ENCODE measurements around the gene FSIP2. TPM values are rescaled to one million over a fixed set of nuclear protein-coding genes. Genes with fewer than 3 reads are reported as not detected.
"Not testable (repeated sequence)": the region's sequence is repeated elsewhere in the genome, so short reads cannot be mapped to it uniquely, and the experiment has no call there.

FSIP2 gene
- total RNA-seq, 1 experiment from 2014 or later: not detected

DNA sequence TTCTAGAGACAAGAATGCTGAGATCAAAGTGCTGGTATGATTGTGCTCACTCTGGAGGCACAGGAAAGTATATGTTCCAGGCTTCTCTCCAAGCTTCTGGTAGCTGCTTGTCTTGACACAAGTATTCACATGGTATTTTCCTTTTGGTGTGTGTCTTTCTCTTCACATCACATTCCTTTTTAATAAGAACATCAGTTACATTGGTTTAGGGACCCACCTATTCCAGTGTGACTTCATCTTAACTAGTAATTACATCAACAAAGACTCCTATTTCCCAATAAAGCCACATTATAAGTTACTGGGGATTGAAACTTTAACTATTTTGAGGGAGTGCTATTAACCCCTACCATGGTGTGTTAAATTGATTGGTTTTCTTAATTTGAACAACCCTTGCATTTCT is 119.1 kb downstream of the FSIP2 start:
- no peaks in the 10 kb centered on the region for H3K36me3 ChIP-seq (ENCODE audit: insufficient read depth, low read length)
- H3K9me2 ChIP-seq (replicated peaks; ENCODE audit: insufficient read depth, low read length): no peaks in the 10 kb centered on the region
- DNase-seq: no peak
- no peak overlapping the region for H3K27ac ChIP-seq (ENCODE audit: low read length)
- no peaks in the 10 kb centered on the region for H4K20me1 ChIP-seq (ENCODE audit: insufficient read depth, low read depth, low read length)
- H3K27me3 ChIP-seq (ENCODE audit: low read length): no peaks in the 10 kb centered on the region
- no peak overlapping the region for H3K4me3 ChIP-seq (ENCODE audit: low read length)
- H2AFZ ChIP-seq (ENCODE audit: low read length): no peak overlapping the region
- no peaks in the 10 kb centered on the region for H3K79me2 ChIP-seq (ENCODE audit: low read length)
- no peak overlapping the region for H3K4me2 ChIP-seq (ENCODE audit: low read depth, low read length, poor library complexity, severe bottlenecking)
- H3K9ac ChIP-seq (ENCODE audit: low read length): no peak overlapping the region
- H3K9me3 ChIP-seq (ENCODE audit: low read length): peaks cover 19% of the 10 kb centered on the region; the same call in 1 of the 2 replicates
- no peaks in the 10 kb centered on the region for H3K4me1 ChIP-seq (ENCODE audit: low read length)

DNA sequence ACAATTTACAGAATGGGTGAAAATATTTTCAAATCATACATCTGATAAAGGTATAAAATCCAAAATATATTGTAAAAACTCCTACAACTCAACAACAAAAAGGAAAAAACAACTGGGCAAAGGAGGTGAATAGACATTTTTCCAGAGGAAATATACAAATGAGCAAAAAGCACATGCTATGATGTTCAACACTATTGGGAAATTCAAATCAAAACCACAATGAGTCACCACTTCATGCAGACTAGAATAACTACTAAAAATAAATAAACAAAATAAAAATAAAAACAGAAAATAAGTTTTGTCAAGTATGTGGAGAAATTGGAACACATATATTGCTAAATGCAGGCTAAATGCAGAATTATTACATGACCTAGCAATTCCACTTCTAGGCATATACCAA is 120.9 kb downstream of the FSIP2 start:
- no peaks in the 10 kb centered on the region for H4K20me1 ChIP-seq (ENCODE audit: insufficient read depth, low read depth, low read length)

DNA sequence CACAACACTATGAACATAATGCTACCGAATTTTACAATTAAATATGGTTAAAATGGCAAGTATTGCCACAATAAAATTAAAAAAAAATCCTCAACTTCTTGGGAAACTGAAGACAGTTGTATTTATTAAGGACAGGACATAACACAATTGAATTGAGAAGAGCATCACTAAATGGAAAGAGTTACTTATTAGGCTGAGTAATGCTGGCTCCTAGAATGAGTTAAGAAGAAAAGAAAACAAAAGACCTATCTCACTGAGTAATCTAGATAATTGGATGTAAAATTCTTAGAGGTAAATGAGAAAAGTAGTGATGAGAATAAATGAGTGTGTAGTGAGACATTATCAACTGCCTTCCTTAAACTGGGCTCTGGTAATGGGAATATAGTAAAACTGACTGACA is 121.7 kb downstream of the FSIP2 start:
- Histone ChIP-seq H3K9ac (ENCODE audit: low read length) (no peak overlapping the region), H3K27me3 (ENCODE audit: low read length) (no peaks in the 10 kb centered on the region), H3K36me3 (ENCODE audit: insufficient read depth, low read length) (no peaks in the 10 kb centered on the region), H3K4me2 (ENCODE audit: low read depth, low read length, poor library complexity, severe bottlenecking) (no peak overlapping the region), H3K4me3 (ENCODE audit: low read length) (no peak overlapping the region), H3K9me2 (replicated peaks; ENCODE audit: insufficient read depth, low read length) (no peaks in the 10 kb centered on the region), H3K4me1 (ENCODE audit: low read length) (no peaks in the 10 kb centered on the region), H2AFZ (ENCODE audit: low read length) (no peak overlapping the region), H3K79me2 (ENCODE audit: low read length) (no peaks in the 10 kb centered on the region), H4K20me1 (ENCODE audit: insufficient read depth, low read depth, low read length) (no peaks in the 10 kb centered on the region), H3K9me3 (ENCODE audit: low read length) (peaks cover 14% of the 10 kb centered on the region; the same call in 1 of the 2 replicates), H3K27ac (ENCODE audit: low read length) (no peak overlapping the region)
- no peak for DNase-seq

More for the DNA sequence above, 120.9 kb downstream of the FSIP2 start:
- Histone ChIP-seq H3K27ac (ENCODE audit: low read length) (no peak overlapping the region), H3K79me2 (ENCODE audit: low read length) (no peaks in the 10 kb centered on the region), H3K9me3 (ENCODE audit: low read length) (peaks cover 17% of the 10 kb centered on the region; the same call in 1 of the 2 replicates), H3K9ac (ENCODE audit: low read length) (no peak overlapping the region), H3K4me1 (ENCODE audit: low read length) (no peaks in the 10 kb centered on the region), H2AFZ (ENCODE audit: low read length) (no peak overlapping the region), H3K27me3 (ENCODE audit: low read length) (no peaks in the 10 kb centered on the region), H3K4me3 (ENCODE audit: low read length) (no peak overlapping the region), H3K4me2 (ENCODE audit: low read depth, low read length, poor library complexity, severe bottlenecking) (no peak overlapping the region), H3K36me3 (ENCODE audit: insufficient read depth, low read length) (no peaks in the 10 kb centered on the region), H3K9me2 (replicated peaks; ENCODE audit: insufficient read depth, low read length) (no peaks in the 10 kb centered on the region)
- DNase-seq: no peak

DNA sequence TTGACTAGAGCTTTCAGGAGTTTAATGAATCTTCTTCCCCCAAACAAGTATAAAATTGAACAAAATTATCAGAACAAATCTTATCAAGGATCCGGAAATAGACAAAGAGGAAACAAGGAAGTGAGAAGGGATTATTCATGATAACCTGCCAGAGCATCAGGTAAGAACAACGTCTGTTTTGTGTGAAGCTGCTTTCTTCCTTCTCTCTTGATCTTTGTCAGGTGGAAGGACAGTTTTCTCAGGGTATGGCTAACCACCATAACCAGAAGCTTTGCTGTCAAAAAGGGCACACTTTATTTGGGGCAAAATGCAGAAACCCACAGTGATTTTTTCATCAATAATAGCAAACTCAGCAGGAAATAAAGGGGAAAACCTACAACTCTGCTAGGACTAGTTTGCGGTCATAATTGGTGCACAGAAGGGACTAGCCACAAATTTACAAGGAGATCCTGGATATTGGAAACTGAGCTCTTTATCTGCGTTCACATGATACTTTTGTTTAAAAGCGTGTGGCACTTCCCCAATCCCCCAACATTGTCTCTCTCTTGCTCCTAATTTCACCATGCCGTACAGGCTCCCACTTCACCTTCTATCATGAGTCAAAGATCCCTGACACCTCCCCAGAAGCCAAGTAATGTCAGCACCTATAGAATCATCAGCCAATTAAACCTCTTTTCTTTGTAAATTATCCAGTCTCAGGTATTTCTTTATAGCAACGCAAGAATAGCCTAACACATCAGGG is 124.2 kb downstream of the FSIP2 start:
- Histone ChIP-seq H4K20me1 (ENCODE audit: insufficient read depth, low read depth, low read length) (no peaks in the 10 kb centered on the region), H2AFZ (ENCODE audit: low read length) (no peak overlapping the region), H3K36me3 (ENCODE audit: insufficient read depth, low read length) (no peaks in the 10 kb centered on the region), H3K9me2 (replicated peaks; ENCODE audit: insufficient read depth, low read length) (no peaks in the 10 kb centered on the region), H3K27ac (ENCODE audit: low read length) (no peak overlapping the region), H3K79me2 (ENCODE audit: low read length) (no peaks in the 10 kb centered on the region), H3K4me1 (ENCODE audit: low read length) (no peaks in the 10 kb centered on the region), H3K27me3 (ENCODE audit: low read length) (no peaks in the 10 kb centered on the region), H3K9ac (ENCODE audit: low read length) (no peak overlapping the region), H3K4me3 (ENCODE audit: low read length) (no peak overlapping the region), H3K4me2 (ENCODE audit: low read depth, low read length, poor library complexity, severe bottlenecking) (no peak overlapping the region), H3K9me3 (ENCODE audit: low read length) (peaks cover 7% of the 10 kb centered on the region; the same call in 1 of the 2 replicates)
- no peak for DNase-seq

DNA sequence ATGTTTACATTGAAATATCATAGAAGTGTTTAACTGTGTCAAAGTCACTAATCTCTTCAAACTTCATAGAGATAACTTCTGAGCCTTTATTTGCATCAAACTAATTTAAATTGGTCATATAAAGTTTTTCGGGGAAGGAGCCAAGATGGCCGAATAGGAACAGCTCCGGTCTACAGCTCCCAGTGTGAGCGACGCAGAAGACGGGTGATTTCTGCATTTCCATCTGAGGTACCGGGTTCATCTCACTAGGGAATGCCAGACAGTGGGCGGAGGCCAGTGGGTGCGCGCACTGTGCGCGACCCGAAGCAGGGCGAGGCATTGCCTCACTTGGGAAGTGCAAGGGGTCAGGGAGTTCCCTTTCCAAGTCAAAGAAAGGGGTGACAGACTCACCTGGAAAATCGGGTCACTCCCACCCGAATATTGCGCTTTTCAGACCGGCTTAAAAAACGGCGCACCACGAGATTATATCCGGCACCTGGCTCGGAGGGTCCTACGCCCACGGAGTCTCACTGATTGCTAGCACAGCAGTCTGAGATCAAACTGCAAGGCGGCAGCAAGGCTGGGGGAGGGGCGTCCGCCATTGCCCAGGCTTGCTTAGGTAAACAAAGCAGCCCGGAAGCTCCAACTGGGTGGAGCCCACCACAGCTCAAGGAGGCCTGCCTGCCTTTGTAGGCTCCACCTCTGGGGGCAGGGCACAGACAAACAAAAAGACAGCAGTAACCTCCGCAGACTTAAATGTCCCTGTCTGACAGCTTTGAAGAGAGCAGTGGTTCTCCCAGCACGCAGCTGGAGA is 126.1 kb downstream of the FSIP2 start:
- H4K20me1 ChIP-seq (ENCODE audit: insufficient read depth, low read depth, low read length); H3K4me2 ChIP-seq (ENCODE audit: low read depth, low read length, poor library complexity, severe bottlenecking); H3K79me2 ChIP-seq (ENCODE audit: low read length); H3K9me3 ChIP-seq (ENCODE audit: low read length); H3K36me3 ChIP-seq (ENCODE audit: insufficient read depth, low read length); H2AFZ ChIP-seq (ENCODE audit: low read length); H3K4me1 ChIP-seq (ENCODE audit: low read length); H3K9me2 ChIP-seq (replicated peaks; ENCODE audit: insufficient read depth, low read length); DNase-seq; H3K9ac ChIP-seq (ENCODE audit: low read length); H3K27me3 ChIP-seq (ENCODE audit: low read length); H3K4me3 ChIP-seq (ENCODE audit: low read length); H3K27ac ChIP-seq (ENCODE audit: low read length): not testable (repeated sequence)

DNA sequence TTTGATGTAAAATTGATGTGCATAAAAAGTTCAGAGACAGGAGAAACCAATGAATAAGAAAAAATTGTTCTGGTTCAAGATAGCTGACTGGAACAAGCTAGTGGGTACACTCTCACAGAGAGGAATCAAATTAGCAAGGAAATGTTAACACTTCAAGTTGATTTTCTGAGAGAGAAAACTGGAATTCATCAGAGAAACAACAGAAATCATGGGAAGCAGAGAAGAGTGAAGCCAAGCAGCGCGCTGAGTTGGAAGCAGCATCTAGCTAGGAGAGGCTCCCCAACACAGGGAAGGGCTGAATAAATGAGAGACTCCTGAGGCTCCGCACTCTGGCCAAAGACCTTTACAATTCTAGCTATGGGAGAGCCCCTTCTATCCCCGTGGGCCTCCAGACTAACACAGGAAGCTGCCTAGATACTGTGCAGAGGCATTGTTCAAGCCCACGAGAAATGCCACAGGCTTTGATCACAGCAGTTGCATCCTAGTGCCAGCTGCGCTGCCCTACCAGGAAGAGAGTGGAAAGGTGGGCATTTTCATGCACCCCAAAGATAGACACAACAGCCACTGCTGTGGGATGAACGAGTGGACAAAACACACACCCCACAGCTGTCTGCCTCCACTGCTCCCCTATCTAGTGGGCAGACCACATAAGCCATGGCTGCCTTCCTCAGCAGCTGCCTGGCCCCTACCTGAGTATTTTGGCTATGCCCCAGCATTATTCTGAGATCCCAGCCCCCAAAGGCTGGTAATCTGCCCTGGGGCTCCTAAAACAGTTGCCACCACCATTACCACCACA is 136.7 kb downstream of the FSIP2 start:
- no peaks in the 10 kb centered on the region for H3K4me1 ChIP-seq (ENCODE audit: low read length)
- no peaks in the 10 kb centered on the region for H3K9me2 ChIP-seq (replicated peaks; ENCODE audit: insufficient read depth, low read length)
- H3K9ac ChIP-seq (ENCODE audit: low read length): no peak overlapping the region
- no peak overlapping the region for H2AFZ ChIP-seq (ENCODE audit: low read length)
- H4K20me1 ChIP-seq (ENCODE audit: insufficient read depth, low read depth, low read length): no peaks in the 10 kb centered on the region
- H3K9me3 ChIP-seq (ENCODE audit: low read length): peaks cover 5% of the 10 kb centered on the region; the same call in 1 of the 2 replicates
- H3K27ac ChIP-seq (ENCODE audit: low read length): no peak overlapping the region
- no peaks in the 10 kb centered on the region for H3K79me2 ChIP-seq (ENCODE audit: low read length)
- no peak for DNase-seq
- no peak overlapping the region for H3K4me3 ChIP-seq (ENCODE audit: low read length)
- H3K36me3 ChIP-seq (ENCODE audit: insufficient read depth, low read length): no peaks in the 10 kb centered on the region
- no peak overlapping the region for H3K4me2 ChIP-seq (ENCODE audit: low read depth, low read length, poor library complexity, severe bottlenecking)
- no peaks in the 10 kb centered on the region for H3K27me3 ChIP-seq (ENCODE audit: low read length)

- Histone ChIP-seq H3K79me2 (ENCODE audit: low read length) (no peaks in the 10 kb centered on the region), H3K27ac (ENCODE audit: low read length) (no peak overlapping the region), H3K9ac (ENCODE audit: low read length) (no peak overlapping the region), H2AFZ (ENCODE audit: low read length) (no peak overlapping the region), H3K4me2 (ENCODE audit: low read depth, low read length, poor library complexity, severe bottlenecking) (no peak overlapping the region), H3K27me3 (ENCODE audit: low read length) (no peaks in the 10 kb centered on the region), H3K9me3 (ENCODE audit: low read length) (peaks cover 5% of the 10 kb centered on the region; the same call in 1 of the 2 replicates), H3K4me1 (ENCODE audit: low read length) (no peaks in the 10 kb centered on the region), H3K36me3 (ENCODE audit: insufficient read depth, low read length) (no peaks in the 10 kb centered on the region), H4K20me1 (ENCODE audit: insufficient read depth, low read depth, low read length) (no peaks in the 10 kb centered on the region), H3K9me2 (replicated peaks; ENCODE audit: insufficient read depth, low read length) (no peaks in the 10 kb centered on the region), H3K4me3 (ENCODE audit: low read length) (no peak overlapping the region)
- no peak for DNase-seq
Measured at GRCh38 chr2:185876234-185876633, 137.6 kb downstream of the FSIP2 start.

- Histone ChIP-seq H3K9ac (ENCODE audit: low read length) (no peak overlapping the region), H4K20me1 (ENCODE audit: insufficient read depth, low read depth, low read length) (no peaks in the 10 kb centered on the region), H2AFZ (ENCODE audit: low read length) (no peak overlapping the region), H3K4me3 (ENCODE audit: low read length) (no peak overlapping the region), H3K27ac (ENCODE audit: low read length) (no peak overlapping the region), H3K9me3 (ENCODE audit: low read length) (peaks cover 5% of the 10 kb centered on the region; the same call in 1 of the 2 replicates), H3K27me3 (ENCODE audit: low read length) (no peaks in the 10 kb centered on the region), H3K4me1 (ENCODE audit: low read length) (no peaks in the 10 kb centered on the region), H3K4me2 (ENCODE audit: low read depth, low read length, poor library complexity, severe bottlenecking) (no peak overlapping the region), H3K36me3 (ENCODE audit: insufficient read depth, low read length) (no peaks in the 10 kb centered on the region), H3K79me2 (ENCODE audit: low read length) (no peaks in the 10 kb centered on the region), H3K9me2 (replicated peaks; ENCODE audit: insufficient read depth, low read length) (no peaks in the 10 kb centered on the region)
- DNase-seq: no peak
Measured at GRCh38 chr2:185880396-185880795, 141.8 kb downstream of the FSIP2 start.
